Measurements from ENCODE around the gene MRPL50.

The MRPL50 gene

GRCh38 chr9:101433229-101433628, 34.8 kb upstream of the MRPL50 start:
- H3K4me3 ChIP-seq (ENCODE audit: low read length): no peak overlapping the region
- no peak overlapping the region for H3K9ac ChIP-seq (ENCODE audit: low read length)
- no peak for DNase-seq (ENCODE audit: low read depth)
- H3K27me3 ChIP-seq (replicated peaks; ENCODE audit: control insufficient read depth, insufficient read depth, low read length): peaks cover 6% of the 10 kb centered on the region
- no peaks in the 10 kb centered on the region for H3K4me1 ChIP-seq (ENCODE audit: control insufficient read depth, insufficient read depth, low read length)
- no peaks in the 10 kb centered on the region for H3K9me3 ChIP-seq (ENCODE audit: control insufficient read depth, low read length)
- H3K36me3 ChIP-seq (ENCODE audit: control insufficient read depth, insufficient read depth, low read length, severe bottlenecking): no peaks in the 10 kb centered on the region

DNA sequence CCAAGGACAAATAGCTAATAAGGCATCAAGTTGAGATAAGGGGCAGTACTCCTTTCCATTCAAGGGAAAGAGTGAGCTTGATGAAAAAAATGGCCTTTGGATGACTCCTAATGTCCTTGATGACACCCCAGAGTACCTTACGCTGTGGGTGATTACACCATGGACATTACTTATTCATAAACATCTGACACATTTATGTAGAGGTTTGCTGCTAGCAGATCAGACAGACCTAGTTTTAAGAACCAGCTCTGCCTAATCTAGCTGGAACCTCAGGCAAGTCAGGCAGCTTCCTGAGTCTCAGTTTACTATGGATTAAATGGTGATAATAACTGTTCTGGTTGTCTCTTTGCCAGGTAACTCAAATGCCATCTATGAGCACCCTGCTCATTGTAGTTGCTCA, 34.3 kb upstream of the MRPL50 start:
- DNase-seq (ENCODE audit: low read depth): no peak
- no peaks in the 10 kb centered on the region for H3K9me3 ChIP-seq (ENCODE audit: control insufficient read depth, low read length)
- H3K4me1 ChIP-seq (ENCODE audit: control insufficient read depth, insufficient read depth, low read length): no peaks in the 10 kb centered on the region
- H3K36me3 ChIP-seq (ENCODE audit: control insufficient read depth, insufficient read depth, low read length, severe bottlenecking): no peaks in the 10 kb centered on the region
- H3K27me3 ChIP-seq (replicated peaks; ENCODE audit: control insufficient read depth, insufficient read depth, low read length): peaks cover 6% of the 10 kb centered on the region
- H3K9ac ChIP-seq (ENCODE audit: low read length): no peak overlapping the region
- H3K4me3 ChIP-seq (ENCODE audit: low read length): no peak overlapping the region

DNA sequence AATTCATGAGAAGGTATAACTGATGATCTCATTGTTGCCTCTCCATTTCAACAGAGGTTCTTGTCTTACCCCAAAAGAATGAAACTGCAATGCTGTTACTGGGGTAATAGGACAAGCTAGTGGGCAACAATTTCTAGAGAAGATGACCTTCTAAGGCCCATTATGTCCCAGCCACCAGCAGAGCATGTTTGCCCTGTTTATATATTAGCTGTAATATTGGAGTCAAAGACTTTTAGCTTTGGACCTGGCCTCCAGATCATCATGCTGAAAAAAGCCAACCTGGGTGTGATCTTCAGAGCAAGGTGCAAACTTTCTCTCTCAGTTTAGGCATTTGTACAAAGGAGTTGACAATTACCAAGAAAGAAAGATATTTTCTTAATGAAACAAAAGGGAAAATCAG, 33.8 kb upstream of the MRPL50 start:
- no peaks in the 10 kb centered on the region for H3K4me1 ChIP-seq (ENCODE audit: control insufficient read depth, insufficient read depth, low read length)
- H3K9me3 ChIP-seq (ENCODE audit: control insufficient read depth, low read length): no peaks in the 10 kb centered on the region
- H3K4me3 ChIP-seq (ENCODE audit: low read length): no peak overlapping the region
- DNase-seq (ENCODE audit: low read depth): no peak
- peaks cover 6% of the 10 kb centered on the region for H3K27me3 ChIP-seq (replicated peaks; ENCODE audit: control insufficient read depth, insufficient read depth, low read length)
- H3K9ac ChIP-seq (ENCODE audit: low read length): no peak overlapping the region
- no peaks in the 10 kb centered on the region for H3K36me3 ChIP-seq (ENCODE audit: control insufficient read depth, insufficient read depth, low read length, severe bottlenecking)

DNA sequence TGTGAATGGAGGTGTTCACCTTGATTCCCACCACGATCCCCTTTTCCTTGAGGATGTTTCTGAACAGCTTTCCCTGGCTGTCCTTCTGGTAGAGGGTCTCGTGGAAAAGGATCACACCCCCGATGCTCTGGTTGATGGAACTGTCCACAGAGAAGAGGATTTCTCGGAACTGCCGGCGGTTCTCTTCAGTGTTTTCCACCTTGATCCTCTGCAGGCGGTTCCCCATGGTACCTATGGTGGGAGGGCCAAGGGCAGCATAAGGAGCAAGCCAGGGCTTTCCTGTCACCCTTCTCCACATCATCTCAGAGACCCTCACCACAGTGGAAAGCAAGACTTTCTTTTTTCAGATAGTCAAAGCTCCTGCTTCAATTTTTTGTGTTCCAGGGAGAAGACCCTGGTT, 31.3 kb upstream of the MRPL50 start:
- Histone ChIP-seq H3K4me1 (ENCODE audit: control insufficient read depth, insufficient read depth, low read length) (no peaks in the 10 kb centered on the region), H3K9ac (ENCODE audit: low read length) (no peak overlapping the region), H3K36me3 (ENCODE audit: control insufficient read depth, insufficient read depth, low read length, severe bottlenecking) (no peaks in the 10 kb centered on the region), H3K4me3 (ENCODE audit: low read length) (no peak overlapping the region), H3K9me3 (ENCODE audit: control insufficient read depth, low read length) (no peaks in the 10 kb centered on the region), H3K27me3 (replicated peaks; ENCODE audit: control insufficient read depth, insufficient read depth, low read length) (peaks cover 6% of the 10 kb centered on the region)
- DNase-seq (ENCODE audit: low read depth): no peak

DNA sequence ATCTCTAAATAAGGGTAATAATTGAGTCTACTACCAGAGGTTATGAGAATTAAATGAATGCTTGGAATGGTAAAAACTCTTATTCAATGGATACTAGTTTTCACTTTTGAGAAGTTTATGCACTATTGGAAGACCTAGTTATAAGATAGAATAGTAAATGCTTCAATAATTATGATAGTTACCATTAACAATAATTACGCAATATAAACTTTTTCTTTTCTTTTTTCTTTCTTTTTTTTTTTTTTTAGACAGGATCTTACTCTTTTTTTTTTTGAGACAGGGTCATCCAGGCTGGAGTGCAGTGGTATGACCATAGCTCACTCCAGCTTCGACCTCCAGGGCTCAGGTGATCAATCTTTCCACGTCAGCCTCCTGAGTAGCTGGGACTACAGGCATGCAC, 30.5 kb upstream of the MRPL50 start:
- no peak for DNase-seq (ENCODE audit: low read depth)
- no peak overlapping the region for H3K4me3 ChIP-seq (ENCODE audit: low read length)
- no peak overlapping the region for H3K9ac ChIP-seq (ENCODE audit: low read length)
- H3K36me3 ChIP-seq (ENCODE audit: control insufficient read depth, insufficient read depth, low read length, severe bottlenecking): no peaks in the 10 kb centered on the region
- H3K9me3 ChIP-seq (ENCODE audit: control insufficient read depth, low read length): no peaks in the 10 kb centered on the region
- no peaks in the 10 kb centered on the region for H3K4me1 ChIP-seq (ENCODE audit: control insufficient read depth, insufficient read depth, low read length)
- H3K27me3 ChIP-seq (replicated peaks; ENCODE audit: control insufficient read depth, insufficient read depth, low read length): peaks cover 6% of the 10 kb centered on the region

DNA sequence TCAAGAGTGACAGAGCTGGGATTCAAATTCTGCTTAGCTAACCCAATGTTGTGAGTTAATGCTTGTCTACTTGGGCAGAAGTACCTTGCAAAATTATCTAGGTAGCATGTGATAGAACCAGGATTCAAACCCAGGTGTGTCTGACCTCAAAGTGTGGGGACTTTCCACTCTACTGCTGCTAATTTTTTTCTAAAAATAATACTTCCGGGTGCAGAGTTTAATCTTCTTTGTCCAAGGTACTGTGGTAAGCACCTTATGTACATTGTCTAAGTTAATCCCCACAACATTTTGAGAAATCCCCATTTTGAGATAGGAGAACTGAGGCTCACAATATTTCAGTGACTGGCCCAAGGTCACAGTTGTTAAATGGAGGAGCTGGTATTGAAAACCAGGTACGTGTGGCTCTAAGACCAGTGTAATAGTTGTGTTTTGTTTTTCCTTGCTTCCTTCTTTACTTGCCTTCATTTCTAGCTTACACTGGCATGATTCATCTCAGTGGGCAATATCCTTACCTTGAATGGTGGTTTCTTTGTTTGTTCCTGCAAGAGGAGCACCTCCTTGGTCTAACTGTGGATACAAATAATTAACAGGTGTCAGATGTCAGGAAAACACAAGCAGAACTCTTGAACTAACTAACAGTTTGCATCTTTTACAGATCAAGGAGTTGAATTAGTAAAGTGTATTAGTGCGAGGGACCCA, 29.7 kb upstream of the MRPL50 start:
- no peak overlapping the region for H3K4me3 ChIP-seq (ENCODE audit: low read length)
- no peaks in the 10 kb centered on the region for H3K9me3 ChIP-seq (ENCODE audit: control insufficient read depth, low read length)
- H3K27me3 ChIP-seq (replicated peaks; ENCODE audit: control insufficient read depth, insufficient read depth, low read length): peaks cover 6% of the 10 kb centered on the region
- H3K36me3 ChIP-seq (ENCODE audit: control insufficient read depth, insufficient read depth, low read length, severe bottlenecking): no peaks in the 10 kb centered on the region
- DNase-seq (ENCODE audit: low read depth): no peak
- H3K4me1 ChIP-seq (ENCODE audit: control insufficient read depth, insufficient read depth, low read length): no peaks in the 10 kb centered on the region
- no peak overlapping the region for H3K9ac ChIP-seq (ENCODE audit: low read length)

DNA sequence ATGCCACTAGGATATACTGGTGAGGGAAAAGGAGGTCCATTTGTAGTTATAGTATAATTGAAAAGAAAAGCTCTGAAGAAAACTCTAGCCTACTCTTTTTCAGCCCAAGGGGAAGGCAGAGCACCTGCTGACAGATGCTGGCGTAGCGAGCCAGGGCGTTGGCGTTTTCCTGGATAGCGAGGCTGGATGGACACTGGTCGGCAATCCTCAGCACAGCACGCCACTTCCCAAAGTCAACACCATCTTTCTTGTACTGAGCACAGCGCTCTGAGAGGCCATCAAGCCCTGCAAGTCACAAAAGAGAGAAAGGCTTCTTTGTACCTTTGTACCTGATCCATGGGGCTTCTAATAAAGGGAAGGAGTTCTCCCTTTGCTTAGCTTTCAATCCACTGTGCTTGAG, 28.9 kb upstream of the MRPL50 start:
- no peak for DNase-seq (ENCODE audit: low read depth)
- Histone ChIP-seq H3K4me1 (ENCODE audit: control insufficient read depth, insufficient read depth, low read length) (no peaks in the 10 kb centered on the region), H3K27me3 (replicated peaks; ENCODE audit: control insufficient read depth, insufficient read depth, low read length) (peaks cover 6% of the 10 kb centered on the region), H3K9ac (ENCODE audit: low read length) (no peak overlapping the region), H3K9me3 (ENCODE audit: control insufficient read depth, low read length) (no peaks in the 10 kb centered on the region), H3K36me3 (ENCODE audit: control insufficient read depth, insufficient read depth, low read length, severe bottlenecking) (no peaks in the 10 kb centered on the region), H3K4me3 (ENCODE audit: low read length) (no peak overlapping the region)

DNA sequence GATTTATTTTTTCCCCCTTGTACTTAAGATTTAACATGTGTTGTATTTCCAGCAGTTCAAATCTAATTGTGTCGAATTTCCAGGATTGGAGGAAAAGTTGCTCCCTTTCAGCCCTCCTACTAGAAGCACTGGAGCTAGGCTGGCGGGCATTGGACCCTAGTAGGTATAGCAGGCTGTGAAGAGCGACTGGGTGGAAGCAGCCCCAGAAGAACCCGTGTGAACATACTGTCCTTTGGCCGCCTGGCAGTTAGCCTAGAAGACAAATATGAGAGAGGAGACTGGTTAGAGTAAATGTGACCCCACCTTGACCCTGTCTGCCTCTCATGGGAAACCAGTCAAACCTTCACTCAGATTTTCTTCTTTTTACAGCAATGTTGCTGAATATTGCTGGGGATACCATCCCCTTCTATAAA, 23.2 kb upstream of the MRPL50 start:
- no peaks in the 10 kb centered on the region for H3K27me3 ChIP-seq (replicated peaks; ENCODE audit: control insufficient read depth, insufficient read depth, low read length)
- no peaks in the 10 kb centered on the region for H3K36me3 ChIP-seq (ENCODE audit: control insufficient read depth, insufficient read depth, low read length, severe bottlenecking)
- no peak overlapping the region for H3K4me3 ChIP-seq (ENCODE audit: low read length)
- DNase-seq (ENCODE audit: low read depth): no peak
- no peaks in the 10 kb centered on the region for H3K9me3 ChIP-seq (ENCODE audit: control insufficient read depth, low read length)
- H3K4me1 ChIP-seq (ENCODE audit: control insufficient read depth, insufficient read depth, low read length): peaks cover 6% of the 10 kb centered on the region
- H3K9ac ChIP-seq (ENCODE audit: low read length): no peak overlapping the region

DNA sequence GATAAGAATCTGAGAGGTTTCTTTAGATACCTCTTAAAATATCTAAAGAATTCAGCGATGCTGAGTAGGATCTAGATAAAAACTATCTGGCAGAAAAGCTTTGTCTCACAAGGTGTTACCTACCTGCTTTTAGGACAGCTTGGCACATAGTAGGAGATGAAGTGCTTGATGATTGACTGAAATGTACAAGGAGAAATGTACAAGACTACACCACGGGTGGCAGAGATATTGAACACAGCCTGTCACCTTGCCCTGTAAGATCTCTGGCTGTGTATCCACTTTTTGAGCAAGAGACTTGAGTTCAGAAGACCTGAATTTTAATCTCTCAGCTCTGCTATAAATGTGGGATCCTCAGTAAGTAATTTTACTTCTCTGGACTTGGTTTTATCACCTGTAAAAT, 21.4 kb upstream of the MRPL50 start:
- no peak for DNase-seq (ENCODE audit: low read depth)
- Histone ChIP-seq H3K4me1 (ENCODE audit: control insufficient read depth, insufficient read depth, low read length) (peaks cover 6% of the 10 kb centered on the region), H3K4me3 (ENCODE audit: low read length) (no peak overlapping the region), H3K9ac (ENCODE audit: low read length) (no peak overlapping the region), H3K9me3 (ENCODE audit: control insufficient read depth, low read length) (no peaks in the 10 kb centered on the region), H3K27me3 (replicated peaks; ENCODE audit: control insufficient read depth, insufficient read depth, low read length) (no peaks in the 10 kb centered on the region), H3K36me3 (ENCODE audit: control insufficient read depth, insufficient read depth, low read length, severe bottlenecking) (no peaks in the 10 kb centered on the region)

DNA sequence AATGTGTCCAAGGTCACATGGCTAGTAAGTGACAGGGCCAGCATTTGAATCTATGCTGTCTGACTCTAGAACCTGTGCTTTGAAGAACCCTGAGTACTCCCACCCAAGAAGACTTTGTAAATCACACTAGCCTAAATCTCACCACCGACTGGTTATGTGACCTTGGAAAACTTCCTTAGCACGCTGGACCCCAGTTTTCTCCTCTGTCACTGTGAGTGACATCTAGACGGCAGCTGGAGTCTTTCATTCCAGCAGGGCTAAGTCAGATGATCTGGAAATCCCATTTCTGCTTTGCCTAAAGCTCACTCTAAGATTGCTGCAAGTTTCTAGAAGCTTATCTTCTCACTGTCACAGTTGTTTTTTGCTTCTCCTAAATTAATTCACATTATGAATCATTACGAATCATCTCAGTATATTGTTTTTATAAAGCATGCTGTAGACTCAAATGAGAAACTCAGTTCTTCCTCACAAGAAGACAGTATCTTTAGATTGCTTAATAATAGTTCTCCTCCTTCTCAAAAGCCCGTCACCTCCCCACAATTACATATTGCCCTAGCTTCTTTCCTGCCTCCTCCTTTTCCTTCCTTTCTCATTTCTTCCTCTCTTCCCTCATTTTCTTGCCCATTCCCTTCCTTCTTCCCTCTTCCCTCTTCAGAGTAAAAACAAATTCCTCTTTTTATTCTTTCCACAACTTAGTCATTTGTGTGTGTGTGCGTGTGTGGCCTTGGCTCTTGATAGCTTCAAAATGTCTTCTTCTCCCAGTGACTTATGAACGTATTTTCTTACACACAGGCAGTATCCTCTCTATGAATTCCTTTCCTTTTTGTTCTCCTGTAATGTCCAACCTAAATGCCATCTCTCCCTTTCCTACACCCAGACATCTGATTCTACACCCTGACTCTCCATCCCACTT, 20.4 kb upstream of the MRPL50 start:
- H3K9me3 ChIP-seq (ENCODE audit: control insufficient read depth, low read length): peaks cover 1% of the 10 kb centered on the region
- no peak overlapping the region for H3K4me3 ChIP-seq (ENCODE audit: low read length)
- no peaks in the 10 kb centered on the region for H3K36me3 ChIP-seq (ENCODE audit: control insufficient read depth, insufficient read depth, low read length, severe bottlenecking)
- no peak for DNase-seq (ENCODE audit: low read depth)
- H3K4me1 ChIP-seq (ENCODE audit: control insufficient read depth, insufficient read depth, low read length): peaks cover 6% of the 10 kb centered on the region
- H3K9ac ChIP-seq (ENCODE audit: low read length): no peak overlapping the region
- no peaks in the 10 kb centered on the region for H3K27me3 ChIP-seq (replicated peaks; ENCODE audit: control insufficient read depth, insufficient read depth, low read length)

GRCh38 chr9:101417977-101418376, 19.6 kb upstream of the MRPL50 start:
- Histone ChIP-seq H3K9me3 (ENCODE audit: control insufficient read depth, low read length) (peaks cover 9% of the 10 kb centered on the region), H3K27me3 (replicated peaks; ENCODE audit: control insufficient read depth, insufficient read depth, low read length) (no peaks in the 10 kb centered on the region), H3K9ac (ENCODE audit: low read length) (no peak overlapping the region), H3K4me1 (ENCODE audit: control insufficient read depth, insufficient read depth, low read length) (peaks cover 6% of the 10 kb centered on the region), H3K4me3 (ENCODE audit: low read length) (no peak overlapping the region), H3K36me3 (ENCODE audit: control insufficient read depth, insufficient read depth, low read length, severe bottlenecking) (no peaks in the 10 kb centered on the region)
- no peak for DNase-seq (ENCODE audit: low read depth)
